H1 (cell line): Measurements from ENCODE around the gene RNF32. TPM values are rescaled to one million over a fixed set of nuclear protein-coding genes. Genes with fewer than 3 reads are reported as not detected.

Source experiments
- CTCF ChIA-PET: fragments of 300-600 bp; sonication (Branson Sonifier 250); formaldehyde crosslinking; loops from one replicate; lab custom pipeline; 2021; ENCODE audit not compliant: partially characterized antibody; lab: Charles Lee
- POLR2A ChIA-PET: fragments of 300-600 bp; sonication (Branson Sonifier 250); formaldehyde crosslinking; loops from one replicate; lab custom pipeline; 2021; ENCODE audit warnings: inconsistent platforms; ENCODE audit not compliant: partially characterized antibody; lab: Charles Lee
- DNase-seq, 2 experiments: peaks; one replicate each; pipeline versions ENCODE4 v3.0.0 to v3.0.0-alpha.2; 2010 to 2022; ENCODE audit warnings: low spot score in 2 of 2, low read depth in 1 of 2, mixed read lengths in 1 of 2
- FAIRE-seq: peaks from 2 replicates; lab custom pipeline; 2011; peaks lifted over from hg19 to GRCh38; lab: Jason Lieb, UNC
- H2AFZ ChIP-seq: 2 replicates; pipeline ENCODE4 v1.8.1; 2012; ENCODE audit warnings: low read length, inconsistent platforms
- H2AK5ac ChIP-seq: 2 replicates; pipeline ENCODE4 v1.6.1; 2013; ENCODE audit warnings: low read depth, low read length
- H2BK120ac ChIP-seq: replicated peaks from 2 replicates; pipeline ENCODE3; 2013; ENCODE audit warnings: low read depth, low read length, inconsistent platforms
- H2BK12ac ChIP-seq: 2 replicates; pipeline ENCODE4 v1.6.1; 2013; ENCODE audit warnings: low read depth, low read length
- H2BK15ac ChIP-seq: 2 replicates; pipeline ENCODE4 v1.6.1; 2013; ENCODE audit warnings: low read length
- H2BK20ac ChIP-seq: 2 replicates; pipeline ENCODE4 v1.6.1; 2013; ENCODE audit warnings: low read length
- H2BK5ac ChIP-seq: 2 replicates; pipeline ENCODE4 v1.6.1; 2013; ENCODE audit warnings: low read depth, low read length
- H3K14ac ChIP-seq: 2 replicates; pipeline ENCODE4 v1.6.1; 2013; ENCODE audit warnings: inconsistent platforms; ENCODE audit not compliant: insufficient read length
- H3K18ac ChIP-seq: 2 replicates; pipeline ENCODE4 v1.6.1; 2013; ENCODE audit warnings: low read length; ENCODE audit errors: extremely low read depth
- H3K23ac ChIP-seq: 2 replicates; pipeline ENCODE4 v1.6.1; 2013; ENCODE audit warnings: inconsistent platforms; ENCODE audit not compliant: insufficient read length
- H3K23me2 ChIP-seq: 2 replicates; pipeline ENCODE4 v1.6.1; 2013; ENCODE audit warnings: low read depth, low read length
- H3K27ac ChIP-seq: 2 replicates; pipeline ENCODE4 v1.6.1; 2011; ENCODE audit warnings: low read depth, low read length, inconsistent platforms
- H3K27me3 ChIP-seq, 4 experiments: replicated peaks in 1 of 4; 1 replicate in 1 of 4; 2 replicates in 3 of 4; pipeline versions ENCODE4 v1.6.1 to v1.8.1; 2011 to 2013; ENCODE audit warnings: low read length in 3 of 4, mild to moderate bottlenecking in 3 of 4, inconsistent platforms in 2 of 4, mixed read lengths in 2 of 4, moderate library complexity in 1 of 4; ENCODE audit not compliant: control insufficient read depth in 3 of 4, insufficient read depth in 3 of 4; ENCODE audit errors: extremely low read depth in 1 of 4
- H3K36me3 ChIP-seq, 4 experiments: 2 replicates each; pipeline versions ENCODE4 v1.6.1 to v1.8.1; 2011 to 2013; ENCODE audit warnings: mild to moderate bottlenecking in 4 of 4, low read length in 3 of 4, moderate library complexity in 2 of 4, control low read depth in 1 of 4, inconsistent platforms in 1 of 4; ENCODE audit not compliant: insufficient read depth in 4 of 4, control insufficient read depth in 2 of 4
- H3K4ac ChIP-seq: replicated peaks from 2 replicates; pipeline ENCODE3; 2013; ENCODE audit warnings: low read length, low read depth, mixed read lengths, inconsistent platforms; ENCODE audit not compliant: insufficient read length
- H3K4me1 ChIP-seq, 4 experiments: replicated peaks in 1 of 4; 1 replicate in 1 of 4; 2 replicates in 3 of 4; pipeline versions ENCODE4 v1.6.1 to v1.8.1; 2011 to 2013; ENCODE audit warnings: low read length in 3 of 4, inconsistent platforms in 2 of 4, mixed read lengths in 1 of 4; ENCODE audit not compliant: insufficient read depth in 4 of 4, control insufficient read depth in 3 of 4
- H3K4me2 ChIP-seq, 2 experiments: 2 replicates each; pipeline versions ENCODE4 v1.6.1 to v1.8.1; 2011 to 2013; ENCODE audit warnings: low read depth in 2 of 2, low read length in 2 of 2, control low read depth in 1 of 2, inconsistent platforms in 1 of 2, mild to moderate bottlenecking in 1 of 2; ENCODE audit not compliant: insufficient read depth in 1 of 2
- H3K4me3 ChIP-seq, 4 experiments: fragments of 200-600, 300-600 bp in 1 of 4; sonication (generic), shearing (Covaris generic), sonication (Bioruptor Twin) in 1 of 4; 2 replicates each; pipeline versions ENCODE4 v1.5.1 to v1.8.1; 2011 to 2016; ENCODE audit warnings: low read length in 4 of 4, low read depth in 3 of 4, control low read depth in 2 of 4, inconsistent platforms in 2 of 4, mild to moderate bottlenecking in 2 of 4, mixed read lengths in 1 of 4, moderate library complexity in 1 of 4; ENCODE audit not compliant: insufficient read depth in 2 of 4; ENCODE audit errors: extremely low read depth in 1 of 4
- H3K56ac ChIP-seq: replicated peaks from 2 replicates; pipeline ENCODE3; 2013; ENCODE audit warnings: low read depth, mild to moderate bottlenecking, mixed read lengths, low read length, inconsistent platforms; ENCODE audit not compliant: insufficient read length
- H3K79me1 ChIP-seq: 2 replicates; pipeline ENCODE4 v1.6.1; 2013; ENCODE audit warnings: low read depth, low read length, control low read depth
- H3K79me2 ChIP-seq, 2 experiments: 2 replicates each; pipeline versions ENCODE4 v1.6.1 to v1.8.1; 2012 to 2013; ENCODE audit warnings: low read length in 2 of 2, mild to moderate bottlenecking in 2 of 2, inconsistent platforms in 1 of 2; ENCODE audit not compliant: insufficient read depth in 2 of 2, control insufficient read depth in 1 of 2
- H3K9ac ChIP-seq, 4 experiments: replicated peaks in 1 of 4; 1 replicate in 1 of 4; 2 replicates in 3 of 4; pipeline versions ENCODE4 v1.6.1 to v1.8.1; 2011 to 2013; ENCODE audit warnings: low read depth in 3 of 4, low read length in 3 of 4, control low read depth in 2 of 4, mild to moderate bottlenecking in 2 of 4, moderate library complexity in 2 of 4, inconsistent platforms in 1 of 4; ENCODE audit errors: extremely low read depth in 1 of 4
- H3K9me3 ChIP-seq, 2 experiments: 2 replicates each; pipeline versions ENCODE4 v1.6.1 to v1.8.1; 2012 to 2013; ENCODE audit warnings: mild to moderate bottlenecking in 2 of 2, moderate library complexity in 2 of 2, control low read depth in 1 of 2, inconsistent platforms in 1 of 2, low read depth in 1 of 2, low read length in 1 of 2, mixed read lengths in 1 of 2; ENCODE audit not compliant: insufficient read depth in 2 of 2
- H4K20me1 ChIP-seq, 2 experiments: replicated peaks in 1 of 2; 2 replicates each; pipeline versions ENCODE3 to v1.8.1; 2011 to 2013; ENCODE audit warnings: inconsistent platforms in 2 of 2, low read length in 2 of 2, mild to moderate bottlenecking in 1 of 2; ENCODE audit not compliant: insufficient read depth in 2 of 2, control insufficient read depth in 1 of 2
- H4K5ac ChIP-seq: 2 replicates; pipeline ENCODE4 v1.6.1; 2013; ENCODE audit warnings: low read length, low read depth, mixed read lengths, inconsistent platforms; ENCODE audit not compliant: insufficient read length
- H4K8ac ChIP-seq: 2 replicates; pipeline ENCODE4 v1.8.0; 2013; ENCODE audit warnings: mild to moderate bottlenecking, moderate library complexity, low read length, inconsistent platforms; ENCODE audit not compliant: insufficient read depth; ENCODE audit errors: extremely low read depth
- H4K91ac ChIP-seq: replicated peaks from 2 replicates; pipeline ENCODE3; 2013; ENCODE audit warnings: low read length, mixed read lengths, inconsistent platforms; ENCODE audit not compliant: insufficient read length
- ATF2 ChIP-seq: IDR thresholded peaks from 2 replicates; pipeline ENCODE4 v1.6.1; 2012; ENCODE audit warnings: low read length, inconsistent platforms
- CREB1 ChIP-seq: IDR thresholded peaks from 2 replicates; pipeline ENCODE4 v1.6.1; 2012; ENCODE audit warnings: inconsistent platforms
- EP300 ChIP-seq, 2 experiments: IDR thresholded peaks; 1 replicate in 1 of 2; 2 replicates in 1 of 2; pipeline ENCODE4 v1.6.1; 2011 to 2012; ENCODE audit warnings: low read depth in 2 of 2, low read length in 2 of 2, mild to moderate bottlenecking in 2 of 2, borderline replicate concordance in 1 of 2, inconsistent platforms in 1 of 2, moderate library complexity in 1 of 2
- FOSL1 ChIP-seq: IDR thresholded peaks from 2 replicates; pipeline ENCODE4 v1.6.1; 2011; ENCODE audit warnings: mild to moderate bottlenecking, low read depth, low read length, moderate library complexity; ENCODE audit not compliant: insufficient read depth
- KDM4A ChIP-seq: IDR thresholded peaks from one replicate; pipeline ENCODE4 v1.7.1; 2012; ENCODE audit warnings: low read depth, mild to moderate bottlenecking, moderate library complexity, low read length, inconsistent platforms; ENCODE audit not compliant: severe bottlenecking
- MAFK ChIP-seq: IDR thresholded peaks from 2 replicates; pipeline ENCODE4 v1.6.1; 2012; ENCODE audit warnings: low read depth, mild to moderate bottlenecking, improper control_type of control experiment, low read length
- SIX5 ChIP-seq: IDR thresholded peaks from 2 replicates; pipeline ENCODE4 v1.6.1; 2011; ENCODE audit warnings: mild to moderate bottlenecking, low read depth, low read length
- SP2 ChIP-seq: IDR thresholded peaks from 2 replicates; pipeline ENCODE4 v1.6.1; 2012; ENCODE audit warnings: mild to moderate bottlenecking, low read length, inconsistent platforms
- SUZ12 ChIP-seq: fragments of 200-600 bp; sonication (generic); IDR thresholded peaks from 2 replicates; pipeline ENCODE4 v1.6.1; 2012; ENCODE audit warnings: mild to moderate bottlenecking, inconsistent platforms, low read length, moderate library complexity, mixed read lengths
- TEAD4 ChIP-seq: IDR thresholded peaks from 2 replicates; pipeline ENCODE4 v1.6.1; 2012; ENCODE audit warnings: low read depth, low read length, inconsistent platforms, mixed read lengths
- YY1 ChIP-seq: IDR thresholded peaks from 2 replicates; pipeline ENCODE4 v1.6.1; 2011; ENCODE audit warnings: low read depth, mild to moderate bottlenecking, low read length
- ZNF274 ChIP-seq: IDR thresholded peaks from 2 replicates; pipeline ENCODE4 v1.7.0; 2012; ENCODE audit warnings: low read length, borderline replicate concordance; ENCODE audit errors: extremely low read depth
- WGBS, 2 experiments: shearing (Covaris generic) in 1 of 2; methylation state at CpG; one replicate each; pipeline versions ENCODE4 v1.1.6 to v1.1.7; 2013 to 2015; ENCODE audit warnings: low lambda C conversion rate in 2 of 2, mixed read lengths in 2 of 2, inconsistent platforms in 1 of 2, low coverage in 1 of 2, missing lambda C conversion rate in 1 of 2; ENCODE audit not compliant: insufficient replicate concordance in 2 of 2, insufficient coverage in 1 of 2, insufficient read length in 1 of 2; ENCODE audit errors: extremely low coverage in 1 of 2, missing lambda C conversion rate in 1 of 2; 5-methylcytosine and 5-hydroxymethylcytosine counted together
- polyA plus RNA-seq, 7 experiments: library from polyadenylated mRNA; depleted of rRNA in 3 of 7; stranded (reverse) in 5 of 7; unstranded in 2 of 7; fragments of >200 nt in 5 of 7; fragments of 200-250 nt in 2 of 7; gene quantifications; 1 replicate in 5 of 7; 2 replicates in 1 of 7; 4 replicates in 1 of 7; pipeline versions ENCODE4 v1.2.1 to v1.2.3, GENCODE V29; 2011 to 2013; ENCODE audit warnings: missing spikeins in 2 of 7, mixed read lengths in 2 of 7
- total RNA-seq: library from RNA; stranded (reverse); fragmentation: NEBNext Ultra II Directional; extraction: Animal tissue kit (Norgen Biotek cat#: 25700); gene quantifications from 2 replicates; pipeline ENCODE4 v1.2.1, GENCODE V29; 2021

The RNF32 gene
- total and polyA plus RNA-seq, 2 of the 8 experiments (the other 6 are each of a cell fraction or from before 2014, with no cell fraction given): 0.48 to 1.2 TPM

GRCh38 chr7:156659961-156660360 is 19.4 kb downstream of the RNF32 start:
- Histone ChIP-seq H2AK5ac (no peak overlapping the region), H3K4ac (no peak overlapping the region), H3K27ac (no peak overlapping the region), H3K14ac (no peak overlapping the region), H2BK20ac (no peak overlapping the region), H3K27me3 (no peaks in the 10 kb centered on the region), H3K36me3 (no peaks in the 10 kb centered on the region), H2BK12ac (no peak overlapping the region), H2AFZ (no peak overlapping the region), H3K4me3 (no peak overlapping the region), H2BK5ac (no peak overlapping the region), H4K8ac (no peak overlapping the region), H3K18ac (no peak overlapping the region), H2BK120ac (no peak overlapping the region), H3K9ac (no peak overlapping the region), H3K23me2 (no peaks in the 10 kb centered on the region), H4K20me1 (no peaks in the 10 kb centered on the region)
- 89% methylated on average over 11 of the region's 11 CpGs; no CpG with 5 or more reads in 1 of the 2 experiments for whole genome bisulfite sequencing, 2 experiments
- FAIRE-seq: no peak
- TF ChIP-seq YY1: no peak
- TF ChIP-seq KDM4A: no peak
- no peak for TF ChIP-seq FOSL1
- no peak for TF ChIP-seq ATF2
- no peak for TF ChIP-seq CREB1
- TF ChIP-seq SP2: no peak
- TF ChIP-seq SUZ12: no peak
- no peak for TF ChIP-seq ZNF274
- TF ChIP-seq TEAD4: no peak
- no peak for TF ChIP-seq SIX5
- TF ChIP-seq MAFK: no peak
- TF ChIP-seq EP300 (IDR thresholded peaks at IDR 0.05; ENCODE audit: borderline replicate concordance in 1 of 2, low read depth in 2 of 2, low read length in 2 of 2): no peak
- TF ChIP-seq, all 59 proteins: peak for 0
- no peak overlapping the region for H2BK15ac ChIP-seq
- ChIA-PET POLR2A (interaction anchor here (1.2 to 1.3 kb wide), 2 partner anchors 22 to 169 kb away, joined by 3 read pairs; no protein-coding TSS in a partner anchor), CTCF (interaction anchor here (0.9 to 1.1 kb wide), 3 partner anchors 22 to 99 kb away, joined by 3 to 4 read pairs (median 4); no protein-coding TSS in a partner anchor)
- H3K4me2 ChIP-seq: no peak overlapping the region
- no peak overlapping the region for H3K56ac ChIP-seq
- H3K79me2 ChIP-seq: no peaks in the 10 kb centered on the region
- no peak for DNase-seq
- no peak overlapping the region for H4K91ac ChIP-seq
- no peaks in the 10 kb centered on the region for H3K79me1 ChIP-seq
- no peak overlapping the region for H3K23ac ChIP-seq
- no peaks in the 10 kb centered on the region for H3K9me3 ChIP-seq
- no peak overlapping the region for H4K5ac ChIP-seq
- peaks cover 0 to 3% (median under 1%) of the 10 kb centered on the region in 4 experiments; a peak in 3 of 7 replicates for H3K4me1 ChIP-seq
